ENCODE measurements around the gene ERLIN1.

DNA sequence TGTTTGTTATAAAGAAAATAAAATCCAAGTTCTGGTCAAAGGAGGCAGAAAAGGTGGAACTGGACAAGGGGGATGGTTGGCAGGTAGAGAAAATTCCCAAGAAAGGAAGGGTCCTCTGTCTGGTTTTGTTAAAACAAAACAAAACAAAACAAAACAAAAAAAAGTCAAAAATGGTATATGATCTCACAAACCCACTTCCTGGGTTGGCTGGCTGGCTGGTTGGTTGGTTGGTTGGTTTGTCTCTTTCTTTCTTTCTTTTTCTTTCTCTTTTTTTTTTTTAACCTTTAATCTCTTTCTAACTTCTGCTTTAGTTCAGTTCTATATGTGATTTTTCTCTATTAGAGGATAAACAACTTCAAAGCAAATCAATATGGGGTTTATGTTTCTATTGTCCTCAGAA lies 63.0 kb downstream of the ERLIN1 start:
- TF ChIP-seq, protein P1, sequence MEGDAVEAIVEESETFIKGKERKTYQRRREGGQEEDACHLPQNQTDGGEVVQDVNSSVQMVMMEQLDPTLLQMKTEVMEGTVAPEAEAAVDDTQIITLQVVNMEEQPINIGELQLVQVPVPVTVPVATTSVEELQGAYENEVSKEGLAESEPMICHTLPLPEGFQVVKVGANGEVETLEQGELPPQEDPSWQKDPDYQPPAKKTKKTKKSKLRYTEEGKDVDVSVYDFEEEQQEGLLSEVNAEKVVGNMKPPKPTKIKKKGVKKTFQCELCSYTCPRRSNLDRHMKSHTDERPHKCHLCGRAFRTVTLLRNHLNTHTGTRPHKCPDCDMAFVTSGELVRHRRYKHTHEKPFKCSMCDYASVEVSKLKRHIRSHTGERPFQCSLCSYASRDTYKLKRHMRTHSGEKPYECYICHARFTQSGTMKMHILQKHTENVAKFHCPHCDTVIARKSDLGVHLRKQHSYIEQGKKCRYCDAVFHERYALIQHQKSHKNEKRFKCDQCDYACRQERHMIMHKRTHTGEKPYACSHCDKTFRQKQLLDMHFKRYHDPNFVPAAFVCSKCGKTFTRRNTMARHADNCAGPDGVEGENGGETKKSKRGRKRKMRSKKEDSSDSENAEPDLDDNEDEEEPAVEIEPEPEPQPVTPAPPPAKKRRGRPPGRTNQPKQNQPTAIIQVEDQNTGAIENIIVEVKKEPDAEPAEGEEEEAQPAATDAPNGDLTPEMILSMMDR (conservative IDR thresholded peaks at IDR 0.05; ENCODE audit: low read length): no peak
- no peak for TF ChIP-seq EZH2phosphoT487 (IDR thresholded peaks at IDR 0.05; ENCODE audit: borderline replicate concordance)

All from Loucy (cell line).